Stomach (tissue), 9 donors: ENCODE measurements around the gene PPP2R5C. TPM values are rescaled to one million over a fixed set of nuclear protein-coding genes. Genes with fewer than 3 reads are reported as not detected.

Experiments used
- DNase-seq, 2 donors: peaks; one replicate each; pipeline versions ENCODE4 v3.0.0 to v3.0.0-alpha.2; 2013 to 2019
- H3K27ac ChIP-seq, 5 donors: fragments of 200-600 bp in 4 of 5; sonication (generic) in 4 of 5; one replicate each; pipeline ENCODE4 v1.5.1; 2013 to 2019; ENCODE audit warnings: mild to moderate bottlenecking in 1 of 5, moderate library complexity in 1 of 5
- H3K27me3 ChIP-seq, 3 donors: fragments of 200-600 bp; sonication (generic); one replicate each; pipeline ENCODE4 v1.5.1; 2017 to 2019; ENCODE audit warnings: mixed run types in 1 of 3
- H3K36me3 ChIP-seq, 4 donors: fragments of 200-600 bp; sonication (generic); 1 replicate in 3 of 4; 2 replicates in 1 of 4; pipeline ENCODE4 v1.5.1; 2016 to 2019
- H3K4me1 ChIP-seq, 4 donors: fragments of 200-600 bp; sonication (generic); one replicate each; pipeline ENCODE4 v1.5.1; 2016 to 2019
- H3K4me3 ChIP-seq, 4 donors: fragments of 200-600 bp; sonication (generic) in 3 of 4; one replicate each; pipeline ENCODE4 v1.5.1; 2016 to 2019; ENCODE audit warnings: mild to moderate bottlenecking in 1 of 4
- H3K9me3 ChIP-seq, 4 donors: fragments of 200-600 bp; sonication (generic); one replicate each; pipeline ENCODE4 v1.5.1; 2016 to 2019
- CTCF ChIP-seq, 7 experiments: fragments of 450-650 bp in 4 of 7; fragments of 200-600 bp in 3 of 7; sonication (generic) in 3 of 7; IDR thresholded peaks; one replicate each; pipeline ENCODE4 v1.5.1; 2016 to 2019; ENCODE audit warnings: antibody characterized with exemption in 7 of 7, control low read depth in 2 of 7, mild to moderate bottlenecking in 1 of 7
- EP300 ChIP-seq: sonication (generic); formaldehyde crosslinking; IDR thresholded peaks from one replicate; pipeline ENCODE4 v1.6.1; 2017; ENCODE audit warnings: antibody characterized with exemption
- POLR2A ChIP-seq, 4 donors: fragments of 450-650 bp; IDR thresholded peaks; one replicate each; pipeline ENCODE4 v1.6.1; 2016; ENCODE audit warnings: antibody characterized with exemption in 4 of 4, control low read depth in 2 of 4, mild to moderate bottlenecking in 1 of 4, moderate library complexity in 1 of 4
- POLR2AphosphoS5 ChIP-seq, 3 donors: sonication (generic); formaldehyde crosslinking; IDR thresholded peaks; one replicate each; pipeline ENCODE4 v1.6.1; 2016; ENCODE audit warnings: antibody characterized with exemption in 3 of 3
- WGBS, 5 donors: extraction: QIAGEN DNeasy Blood & Tissue Kit in 3 of 5; methylation state at CpG; one replicate each; pipeline versions ENCODE4 v1.1.5 to v1.1.7; 2013 to 2018; 5-methylcytosine and 5-hydroxymethylcytosine counted together
- intact Hi-C: fragments of 100-400 bp; cut with DNase I; formaldehyde crosslinking; loops from one replicate; pipeline ENCODE4 v1.15.1; 2023; ENCODE audit warnings: low total_unique reads
- polyA plus RNA-seq, 3 donors: library from polyadenylated mRNA; stranded (reverse); fragments of 200-250 nt; gene quantifications; one replicate each; pipeline ENCODE4 v1.2.3, GENCODE V29; 2013
- total RNA-seq, 5 donors: library from RNA; depleted of rRNA; stranded (reverse); fragments of >200 nt; gene quantifications; one replicate each; pipeline versions ENCODE4 v1.1.0 to v1.2.3, GENCODE V29; 2014 to 2016
- donor health status: healthy with polysubstance abuse.
- donor health status: Bipolar disorder and iron deficiency.
- donor health status: healthy.

Gene PPP2R5C
- total and polyA plus RNA-seq, 8 donors: 19.7 to 175 (median 89.6) TPM

- intact Hi-C loops: no loop called here
- H3K4me1 ChIP-seq: no peaks in the 10 kb centered on the region
- H3K36me3 ChIP-seq: no peaks in the 10 kb centered on the region
- no peaks in the 10 kb centered on the region for H3K9me3 ChIP-seq
- no peak overlapping the region for H3K4me3 ChIP-seq
- H3K27me3 ChIP-seq: peaks cover 0 to 15% (median 6%) of the 10 kb centered on the region in 3 donors
- TF ChIP-seq POLR2AphosphoS5 (IDR thresholded peaks at IDR 0.05) (no peak), POLR2A (IDR thresholded peaks at IDR 0.05) (no peak), EP300 (no peak), CTCF (IDR thresholded peaks at IDR 0.05) (no peak)
- DNase-seq: no peak
- 89 to 92% (median 92%) methylated on average over 12 to 14 of the region's 14 CpGs for WGBS, 5 donors
- no peak overlapping the region for H3K27ac ChIP-seq
Observed at GRCh38 chr14:101934601-101935150, 173.2 kb downstream of the PPP2R5C start.

DNA sequence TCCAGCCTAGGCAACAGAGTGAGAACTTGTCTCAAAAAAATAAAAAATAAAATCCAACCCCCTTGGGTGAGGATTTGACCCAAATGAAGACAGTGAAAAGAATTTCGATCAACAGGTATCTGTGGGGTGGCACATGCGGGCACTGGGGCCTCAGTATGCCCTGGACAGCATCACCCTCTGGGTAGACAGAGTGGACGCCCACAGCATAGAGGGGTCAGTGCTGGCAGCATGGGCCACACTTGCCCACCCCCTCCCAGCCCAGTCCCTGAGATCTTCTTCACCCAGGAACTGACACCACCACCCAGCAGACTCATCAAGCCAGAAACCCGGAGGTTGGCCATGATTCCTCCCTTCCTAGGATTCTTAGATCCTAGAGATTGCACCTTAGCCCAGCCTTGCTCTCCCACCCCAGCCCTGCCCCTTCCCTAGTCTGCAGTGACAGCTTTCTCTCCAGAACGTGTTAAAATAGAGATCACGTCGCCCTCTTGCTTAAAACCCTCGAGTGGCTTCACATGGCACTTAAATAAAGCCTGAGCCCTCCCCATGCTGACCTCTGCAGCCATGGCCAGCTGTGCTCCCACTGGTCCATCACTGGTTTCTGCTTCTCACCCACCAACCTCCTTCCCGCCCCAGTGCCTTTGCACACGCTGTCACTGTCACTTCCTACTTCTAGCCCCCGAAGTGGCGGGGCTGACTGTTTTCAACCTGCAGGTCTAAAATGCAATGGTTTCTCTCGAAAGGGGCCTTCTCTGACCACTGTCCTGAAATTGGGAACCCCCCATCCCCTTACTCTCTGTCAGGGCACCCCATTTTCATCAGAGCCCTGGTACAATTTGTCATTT lies 176.6 kb downstream of the PPP2R5C start:
- no peak for DNase-seq
- no peaks in the 10 kb centered on the region for H3K36me3 ChIP-seq
- H3K4me3 ChIP-seq: no peak overlapping the region
- WGBS, 5 donors: 59 to 68% (median 64%) methylated on average over 13 of the region's 13 CpGs
- TF ChIP-seq EP300: no peak
- no peak for TF ChIP-seq POLR2AphosphoS5 (IDR thresholded peaks at IDR 0.05)
- TF ChIP-seq CTCF (IDR thresholded peaks at IDR 0.05): no peak
- no peak for TF ChIP-seq POLR2A (IDR thresholded peaks at IDR 0.05)
- intact Hi-C loops: no loop called here
- no peak overlapping the region for H3K27ac ChIP-seq
- no peaks in the 10 kb centered on the region for H3K9me3 ChIP-seq
- no peaks in the 10 kb centered on the region for H3K4me1 ChIP-seq
- peaks cover 0 to 34% (median 6%) of the 10 kb centered on the region in 3 donors for H3K27me3 ChIP-seq

DNA sequence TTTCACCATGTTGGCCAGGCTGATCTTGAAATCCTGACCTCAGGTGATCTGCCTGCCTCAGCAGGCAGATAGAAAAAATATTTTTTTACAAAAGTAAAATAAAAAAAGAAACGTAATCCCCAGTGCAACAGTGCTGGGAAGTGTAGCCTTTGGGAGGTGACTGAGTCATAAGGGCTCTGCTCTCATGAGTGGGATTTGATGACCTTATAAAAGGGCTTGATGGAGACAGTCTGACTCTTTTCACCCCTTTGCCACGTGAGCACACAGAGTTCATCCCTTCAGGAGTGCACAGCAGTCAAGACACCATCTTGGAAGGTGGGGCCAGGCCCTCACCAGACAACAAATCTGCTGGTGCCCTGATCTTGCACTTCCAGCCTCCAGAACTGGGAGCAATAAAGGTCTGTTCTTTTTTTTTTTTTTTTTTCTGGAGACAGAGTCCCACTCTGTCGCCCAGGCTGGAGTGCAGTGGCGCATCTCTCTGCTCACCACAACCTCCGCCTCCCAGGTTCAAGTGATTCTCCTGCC lies 178.2 kb downstream of the PPP2R5C start:
- TF ChIP-seq EP300 (no peak), POLR2AphosphoS5 (IDR thresholded peaks at IDR 0.05) (no peak), CTCF (IDR thresholded peaks at IDR 0.05) (no peak), POLR2A (IDR thresholded peaks at IDR 0.05) (no peak)
- Histone ChIP-seq H3K27me3 (peaks cover 0 to 41% (median 6%) of the 10 kb centered on the region in 3 donors), H3K4me1 (no peaks in the 10 kb centered on the region), H3K36me3 (no peaks in the 10 kb centered on the region), H3K9me3 (no peaks in the 10 kb centered on the region), H3K27ac (no peak overlapping the region), H3K4me3 (no peak overlapping the region)
- 69 to 77% (median 72%) methylated on average over 5 of the region's 5 CpGs for WGBS, 5 donors
- no peak for DNase-seq
- intact Hi-C loops: loop anchor here (10.0 kb wide), 1 partner anchor 165 kb away; no protein-coding TSS in a partner anchor

GRCh38 chr14:101944451-101944850 lies 182.9 kb downstream of the PPP2R5C start:
- Histone ChIP-seq H3K9me3 (no peaks in the 10 kb centered on the region), H3K27ac (no peak overlapping the region), H3K36me3 (no peaks in the 10 kb centered on the region), H3K27me3 (peaks cover 0 to 41% (median 0%) of the 10 kb centered on the region in 3 donors), H3K4me3 (no peak overlapping the region), H3K4me1 (peaks cover 7 to 18% (median 13%) of the 10 kb centered on the region in 4 donors)
- TF ChIP-seq EP300: no peak
- TF ChIP-seq POLR2AphosphoS5 (IDR thresholded peaks at IDR 0.05): no peak
- no peak for TF ChIP-seq CTCF (IDR thresholded peaks at IDR 0.05)
- TF ChIP-seq POLR2A (IDR thresholded peaks at IDR 0.05): no peak
- no peak for DNase-seq
- 61 to 80% (median 69%) methylated on average over 5 of the region's 5 CpGs for WGBS, 5 donors
- intact Hi-C loops: loop anchor here (10.0 kb wide), 1 partner anchor 170 kb away; no protein-coding TSS in a partner anchor
